HL-60 (cell line): ENCODE results near the gene GSDMA.

ENCODE experiments used
- DNase-seq, 2 experiments: peaks; one replicate each; pipeline ENCODE4 v3.0.0-alpha.2; 2010 to 2020; ENCODE audit warnings: low read depth in 1 of 2, low spot score in 1 of 2
- H3K27ac ChIP-seq: fragments of 250-450 bp; sonication (Bioruptor Pico); replicated peaks from 2 replicates; pipeline ENCODE4 v1.5.1; 2020; ENCODE audit warnings: mild to moderate bottlenecking, moderate library complexity
- H3K27me3 ChIP-seq: fragments of 250-450 bp; sonication (Bioruptor Pico); 2 replicates; pipeline ENCODE4 v1.5.1; 2021; ENCODE audit warnings: mild to moderate bottlenecking, moderate library complexity; ENCODE audit not compliant: insufficient read depth, poor library complexity, severe bottlenecking
- H3K4me3 ChIP-seq: replicated peaks from 2 replicates; pipeline ENCODE4 v1.5.1; 2011; ENCODE audit warnings: mild to moderate bottlenecking, control low read depth, low read length; ENCODE audit not compliant: insufficient read depth
- GABPA ChIP-seq: IDR thresholded peaks from 2 replicates; pipeline ENCODE4 v1.6.1; 2012; ENCODE audit warnings: low read depth
- POLR2AphosphoS5 ChIP-seq: IDR thresholded peaks from 2 replicates; pipeline ENCODE4 v1.6.1; 2012; ENCODE audit warnings: low read depth
- SPI1 ChIP-seq: IDR thresholded peaks from 2 replicates; pipeline ENCODE4 v1.6.1; 2012; ENCODE audit warnings: low read depth, mild to moderate bottlenecking, borderline replicate concordance
- long read RNA-seq: library from polyadenylated mRNA; unstranded; transcript quantifications from one replicate; pipeline ENCODE4 v2.0.0, GENCODE V29; 2020
- TF ChIP-seq, protein P1 (sequence below): IDR thresholded peaks from one replicate; pipeline ENCODE4 v1.5.1; 2011; ENCODE audit warnings: low read length, control low read depth, inconsistent platforms; ENCODE audit not compliant: insufficient read depth
- TF ChIP-seq, protein P2 (sequence below): IDR thresholded peaks from 2 replicates; pipeline ENCODE4 v1.6.1; 2012; ENCODE audit warnings: low read depth; ENCODE audit not compliant: insufficient replicate concordance

Gene GSDMA
- long read RNA-seq: 0 reads

- Histone ChIP-seq H3K27me3 (no peaks in the 10 kb centered on the region), H3K27ac (no peak within 1 kb of the TSS), H3K4me3 (no peak within 1 kb of the TSS)
- no peak for DNase-seq
- TF ChIP-seq, protein P1, sequence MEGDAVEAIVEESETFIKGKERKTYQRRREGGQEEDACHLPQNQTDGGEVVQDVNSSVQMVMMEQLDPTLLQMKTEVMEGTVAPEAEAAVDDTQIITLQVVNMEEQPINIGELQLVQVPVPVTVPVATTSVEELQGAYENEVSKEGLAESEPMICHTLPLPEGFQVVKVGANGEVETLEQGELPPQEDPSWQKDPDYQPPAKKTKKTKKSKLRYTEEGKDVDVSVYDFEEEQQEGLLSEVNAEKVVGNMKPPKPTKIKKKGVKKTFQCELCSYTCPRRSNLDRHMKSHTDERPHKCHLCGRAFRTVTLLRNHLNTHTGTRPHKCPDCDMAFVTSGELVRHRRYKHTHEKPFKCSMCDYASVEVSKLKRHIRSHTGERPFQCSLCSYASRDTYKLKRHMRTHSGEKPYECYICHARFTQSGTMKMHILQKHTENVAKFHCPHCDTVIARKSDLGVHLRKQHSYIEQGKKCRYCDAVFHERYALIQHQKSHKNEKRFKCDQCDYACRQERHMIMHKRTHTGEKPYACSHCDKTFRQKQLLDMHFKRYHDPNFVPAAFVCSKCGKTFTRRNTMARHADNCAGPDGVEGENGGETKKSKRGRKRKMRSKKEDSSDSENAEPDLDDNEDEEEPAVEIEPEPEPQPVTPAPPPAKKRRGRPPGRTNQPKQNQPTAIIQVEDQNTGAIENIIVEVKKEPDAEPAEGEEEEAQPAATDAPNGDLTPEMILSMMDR: no peak
- TF ChIP-seq SPI1 (no peak), POLR2AphosphoS5 (no peak), GABPA (no peak)
- TF ChIP-seq, protein P2, sequence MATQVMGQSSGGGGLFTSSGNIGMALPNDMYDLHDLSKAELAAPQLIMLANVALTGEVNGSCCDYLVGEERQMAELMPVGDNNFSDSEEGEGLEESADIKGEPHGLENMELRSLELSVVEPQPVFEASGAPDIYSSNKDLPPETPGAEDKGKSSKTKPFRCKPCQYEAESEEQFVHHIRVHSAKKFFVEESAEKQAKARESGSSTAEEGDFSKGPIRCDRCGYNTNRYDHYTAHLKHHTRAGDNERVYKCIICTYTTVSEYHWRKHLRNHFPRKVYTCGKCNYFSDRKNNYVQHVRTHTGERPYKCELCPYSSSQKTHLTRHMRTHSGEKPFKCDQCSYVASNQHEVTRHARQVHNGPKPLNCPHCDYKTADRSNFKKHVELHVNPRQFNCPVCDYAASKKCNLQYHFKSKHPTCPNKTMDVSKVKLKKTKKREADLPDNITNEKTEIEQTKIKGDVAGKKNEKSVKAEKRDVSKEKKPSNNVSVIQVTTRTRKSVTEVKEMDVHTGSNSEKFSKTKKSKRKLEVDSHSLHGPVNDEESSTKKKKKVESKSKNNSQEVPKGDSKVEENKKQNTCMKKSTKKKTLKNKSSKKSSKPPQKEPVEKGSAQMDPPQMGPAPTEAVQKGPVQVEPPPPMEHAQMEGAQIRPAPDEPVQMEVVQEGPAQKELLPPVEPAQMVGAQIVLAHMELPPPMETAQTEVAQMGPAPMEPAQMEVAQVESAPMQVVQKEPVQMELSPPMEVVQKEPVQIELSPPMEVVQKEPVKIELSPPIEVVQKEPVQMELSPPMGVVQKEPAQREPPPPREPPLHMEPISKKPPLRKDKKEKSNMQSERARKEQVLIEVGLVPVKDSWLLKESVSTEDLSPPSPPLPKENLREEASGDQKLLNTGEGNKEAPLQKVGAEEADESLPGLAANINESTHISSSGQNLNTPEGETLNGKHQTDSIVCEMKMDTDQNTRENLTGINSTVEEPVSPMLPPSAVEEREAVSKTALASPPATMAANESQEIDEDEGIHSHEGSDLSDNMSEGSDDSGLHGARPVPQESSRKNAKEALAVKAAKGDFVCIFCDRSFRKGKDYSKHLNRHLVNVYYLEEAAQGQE: no peak
These were observed at the start of gene GSDMA for GRCh38 chr17:39962642-39963220. Gene GSDMA (plus strand): TSS chr17:39963004. CDS start chr17:39965688, 2,684 bp downstream.

DNA sequence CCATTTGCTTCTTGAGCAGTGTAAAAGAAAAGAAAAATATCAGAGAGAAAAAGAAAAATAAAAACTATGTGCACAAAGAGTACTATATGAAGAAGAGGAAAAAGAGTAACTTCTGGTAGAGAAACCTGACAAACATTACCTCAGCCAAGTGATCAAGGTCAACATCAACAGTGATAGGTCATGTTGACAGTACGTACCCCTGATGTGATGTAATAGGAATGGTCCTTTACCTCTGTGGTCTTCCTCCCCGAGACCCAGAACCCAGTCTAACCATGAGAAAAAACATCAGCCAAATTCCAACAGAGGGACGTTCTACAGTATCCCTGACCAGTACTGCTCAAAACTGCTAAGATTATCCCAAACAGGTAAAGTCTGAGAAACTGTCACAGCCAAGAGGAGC lies 48.8 kb upstream of the GSDMA start:
- H3K27ac ChIP-seq: no peak overlapping the region
- no peak for TF ChIP-seq GABPA
- no peak for TF ChIP-seq SPI1
- TF ChIP-seq, protein P2: no peak
- TF ChIP-seq, protein P1: no peak
- H3K27me3 ChIP-seq: no peaks in the 10 kb centered on the region
- no peak for DNase-seq
- no peak overlapping the region for H3K4me3 ChIP-seq

- Histone ChIP-seq H3K4me3 (no peak overlapping the region), H3K27me3 (no peaks in the 10 kb centered on the region)
These were observed 47.2 kb upstream of the GSDMA start for GRCh38 chr17:39915559-39915958.

More at GRCh38 chr17:39915559-39915958, 47.2 kb upstream of the GSDMA start:
- no peak overlapping the region for H3K27ac ChIP-seq
- no peak for DNase-seq
- TF ChIP-seq GABPA (no peak), POLR2AphosphoS5 (no peak), SPI1 (no peak)
- TF ChIP-seq, protein P1: no peak
- TF ChIP-seq, protein P2: no peak
